Measurements from ENCODE around the gene AFM. TPM values are rescaled to one million over a fixed set of nuclear protein-coding genes. Genes with fewer than 3 reads are reported as not detected.
"Not testable (repeated sequence)": the region's sequence is repeated elsewhere in the genome, so short reads cannot be mapped to it uniquely, and the experiment has no call there.

AFM gene
- total RNA-seq, 5 donors from 2014 or later (not counting 1 experiment from before 2014, with no cell fraction given): 0.18 TPM; not detected in 4

GRCh38 chr4:73538162-73538561 is 56.6 kb downstream of the AFM start:
- peaks cover 0 to 3% of the 10 kb centered on the region in 2 donors for H3K27me3 Mint-ChIP-seq
- ChIA-PET CTCF (no interaction called here), POLR2A (no interaction called here)
- Histone ChIP-seq H3K4me1 (ENCODE audit: control insufficient read depth in 1 of 2, extremely low read depth in 1 of 2, insufficient read depth in 2 of 2, low read length in 2 of 2) (no peaks in the 10 kb centered on the region), H3K27me3 (replicated peaks in 1 of 2; ENCODE audit: control insufficient read depth in 2 of 2, extremely low read depth in 1 of 2, insufficient read depth in 2 of 2, low read length in 1 of 2) (no peaks in the 10 kb centered on the region), H3K36me3 (ENCODE audit: control insufficient read depth in 2 of 2, extremely low read depth in 1 of 2, insufficient read depth in 1 of 2, low read length in 1 of 2) (no peaks in the 10 kb centered on the region), H3K27ac (ENCODE audit: low read length) (no peak overlapping the region), H3K4me3 (ENCODE audit: control insufficient read depth in 1 of 2, extremely low read depth in 1 of 2, low read length in 1 of 2) (no peak overlapping the region), H3K9me3 (no peaks in the 10 kb centered on the region)
- no CpG with 5 or more reads among the region's 2 CpGs for WGBS (ENCODE audit: insufficient coverage)
- no peak for ATAC-seq (replicated peaks in 1 of 4)
- H3K36me3 Mint-ChIP-seq: no peaks in the 10 kb centered on the region
- DNase-seq: no peak
- no peak overlapping the region for H3K4me3 Mint-ChIP-seq
- no peaks in the 10 kb centered on the region for H3K9me3 Mint-ChIP-seq
- H3K4me1 Mint-ChIP-seq: no peaks in the 10 kb centered on the region
- H3K27ac Mint-ChIP-seq: no peak overlapping the region

DNA sequence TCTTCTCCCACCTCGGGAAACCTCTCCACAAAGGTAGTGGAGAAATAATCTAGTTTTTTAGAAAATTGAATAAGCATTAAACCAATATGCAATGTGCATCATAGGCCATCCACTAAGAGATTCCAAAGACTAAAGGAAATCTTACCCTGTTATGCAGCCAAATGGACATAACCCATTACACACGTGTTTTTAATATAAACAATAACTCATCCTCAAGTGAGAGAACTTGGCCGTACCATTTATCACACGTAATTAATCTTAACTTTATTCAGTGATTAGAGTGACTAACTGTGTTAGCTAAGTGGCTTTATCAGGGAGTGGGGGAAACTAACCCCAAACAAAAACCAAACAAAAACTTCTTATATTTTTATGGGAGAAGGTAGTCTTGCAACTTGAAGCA is 57.8 kb downstream of the AFM start:
- ChIA-PET POLR2A (no interaction called here), CTCF (no interaction called here)
- Mint-ChIP-seq H3K4me3 (no peak overlapping the region), H3K4me1 (no peaks in the 10 kb centered on the region), H3K9me3 (no peaks in the 10 kb centered on the region), H3K36me3 (no peaks in the 10 kb centered on the region), H3K27me3 (peaks cover 0 to 3% of the 10 kb centered on the region in 2 donors), H3K27ac (no peak overlapping the region)
- Histone ChIP-seq H3K4me3 (ENCODE audit: control insufficient read depth in 1 of 2, extremely low read depth in 1 of 2, low read length in 1 of 2) (no peak overlapping the region), H3K4me1 (ENCODE audit: control insufficient read depth in 1 of 2, extremely low read depth in 1 of 2, insufficient read depth in 2 of 2, low read length in 2 of 2) (no peaks in the 10 kb centered on the region), H3K36me3 (ENCODE audit: control insufficient read depth in 2 of 2, extremely low read depth in 1 of 2, insufficient read depth in 1 of 2, low read length in 1 of 2) (no peaks in the 10 kb centered on the region), H3K9me3 (no peaks in the 10 kb centered on the region), H3K27me3 (replicated peaks in 1 of 2; ENCODE audit: control insufficient read depth in 2 of 2, extremely low read depth in 1 of 2, insufficient read depth in 2 of 2, low read length in 1 of 2) (no peaks in the 10 kb centered on the region), H3K27ac (ENCODE audit: low read length) (no peak overlapping the region)
- no peak for ATAC-seq (replicated peaks in 1 of 4)
- no peak for DNase-seq
- no CpG with 5 or more reads among the region's 4 CpGs for WGBS (ENCODE audit: insufficient coverage)

DNA sequence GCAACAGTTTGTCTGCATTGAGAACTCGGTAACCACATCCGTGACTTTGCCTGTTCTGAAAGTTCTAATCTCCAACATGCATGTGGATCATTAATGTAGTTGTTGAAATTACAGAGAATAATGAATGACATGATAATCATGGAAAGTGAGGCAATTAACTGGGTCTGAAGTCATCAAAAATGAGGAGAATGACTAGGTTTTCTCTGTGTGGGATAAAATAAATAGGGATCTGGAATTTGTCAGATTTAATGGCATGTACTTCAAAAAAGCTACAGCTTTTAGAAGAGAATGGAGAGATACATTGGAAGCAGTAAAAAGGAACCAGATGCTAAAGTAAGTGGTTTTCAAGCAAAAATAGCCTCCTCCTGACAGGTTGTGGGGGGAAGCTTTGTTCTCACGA is 59.3 kb downstream of the AFM start:
- DNase-seq (no peak), ATAC-seq (replicated peaks in 1 of 4) (no peak)
- peaks cover 0 to 2% of the 10 kb centered on the region in 2 experiments for H3K27me3 ChIP-seq (replicated peaks in 1 of 2; ENCODE audit: control insufficient read depth in 2 of 2, extremely low read depth in 1 of 2, insufficient read depth in 2 of 2, low read length in 1 of 2)
- H3K36me3 ChIP-seq (ENCODE audit: control insufficient read depth in 2 of 2, extremely low read depth in 1 of 2, insufficient read depth in 1 of 2, low read length in 1 of 2): no peaks in the 10 kb centered on the region
- H3K27ac Mint-ChIP-seq: no peak overlapping the region
- no peaks in the 10 kb centered on the region for H3K9me3 Mint-ChIP-seq
- H3K4me1 Mint-ChIP-seq: no peaks in the 10 kb centered on the region
- H3K9me3 ChIP-seq: no peaks in the 10 kb centered on the region
- ChIA-PET CTCF (no interaction called here), POLR2A (no interaction called here)
- H3K27ac ChIP-seq (ENCODE audit: low read length): no peak overlapping the region
- H3K4me1 ChIP-seq (ENCODE audit: control insufficient read depth in 1 of 2, extremely low read depth in 1 of 2, insufficient read depth in 2 of 2, low read length in 2 of 2): no peaks in the 10 kb centered on the region
- H3K4me3 Mint-ChIP-seq: no peak overlapping the region
- whole genome bisulfite sequencing (ENCODE audit: insufficient coverage): 79% methylated on average over 2 of the region's 3 CpGs
- no peaks in the 10 kb centered on the region for H3K36me3 Mint-ChIP-seq
- H3K4me3 ChIP-seq (ENCODE audit: control insufficient read depth in 1 of 2, extremely low read depth in 1 of 2, low read length in 1 of 2): no peak overlapping the region
- H3K27me3 Mint-ChIP-seq: peaks cover 0 to 3% of the 10 kb centered on the region in 2 donors

- 58% methylated on average over 1 of the region's 3 CpGs for WGBS (ENCODE audit: insufficient coverage)
- CTCF ChIA-PET: no interaction called here
- no peak for ATAC-seq (replicated peaks in 1 of 4)
- POLR2A ChIA-PET: no interaction called here
- Histone ChIP-seq H3K4me3 (ENCODE audit: control insufficient read depth in 1 of 2, extremely low read depth in 1 of 2, low read length in 1 of 2) (no peak overlapping the region), H3K4me1 (ENCODE audit: control insufficient read depth in 1 of 2, extremely low read depth in 1 of 2, insufficient read depth in 2 of 2, low read length in 2 of 2) (no peaks in the 10 kb centered on the region), H3K9me3 (no peaks in the 10 kb centered on the region), H3K36me3 (ENCODE audit: control insufficient read depth in 2 of 2, extremely low read depth in 1 of 2, insufficient read depth in 1 of 2, low read length in 1 of 2) (no peaks in the 10 kb centered on the region), H3K27me3 (replicated peaks in 1 of 2; ENCODE audit: control insufficient read depth in 2 of 2, extremely low read depth in 1 of 2, insufficient read depth in 2 of 2, low read length in 1 of 2) (peaks cover 0 to 2% of the 10 kb centered on the region in 2 experiments), H3K27ac (ENCODE audit: low read length) (no peak overlapping the region)
- H3K4me3 Mint-ChIP-seq: no peak overlapping the region
- H3K27ac Mint-ChIP-seq: no peak overlapping the region
- H3K27me3 Mint-ChIP-seq: peaks cover 0 to 3% of the 10 kb centered on the region in 2 donors
- DNase-seq: no peak
- no peaks in the 10 kb centered on the region for H3K9me3 Mint-ChIP-seq
- no peaks in the 10 kb centered on the region for H3K4me1 Mint-ChIP-seq
- H3K36me3 Mint-ChIP-seq: no peaks in the 10 kb centered on the region
Observed at GRCh38 chr4:73541251-73541650, 59.7 kb downstream of the AFM start.

DNA sequence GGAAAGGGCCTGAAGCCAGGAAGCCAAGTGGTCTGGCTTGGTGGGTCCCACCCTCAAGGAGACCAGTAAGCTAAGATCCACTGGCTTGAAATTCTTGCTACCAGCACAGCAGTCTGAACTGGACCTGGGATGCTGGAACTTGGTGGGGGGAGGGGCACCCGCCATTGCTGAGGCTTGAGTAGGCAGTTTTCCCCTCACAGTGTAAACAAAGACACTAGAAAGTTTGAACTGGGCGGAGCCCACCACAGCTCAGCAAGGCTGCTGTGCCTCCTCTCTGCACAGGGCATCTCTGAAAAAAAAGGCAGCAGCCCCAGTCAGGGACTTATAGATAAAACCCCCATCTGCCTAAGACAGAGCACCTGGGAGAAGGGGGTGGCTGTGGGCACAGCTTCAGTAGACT is 63.1 kb downstream of the AFM start:
- DNase-seq: no peak
- Histone ChIP-seq H3K27ac (ENCODE audit: low read length) (no peak overlapping the region), H3K4me3 (ENCODE audit: control insufficient read depth in 1 of 2, extremely low read depth in 1 of 2, low read length in 1 of 2) (no peak overlapping the region), H3K27me3 (replicated peaks in 1 of 2; ENCODE audit: control insufficient read depth in 2 of 2, extremely low read depth in 1 of 2, insufficient read depth in 2 of 2, low read length in 1 of 2) (peaks cover 0 to 2% of the 10 kb centered on the region in 2 experiments), H3K36me3 (ENCODE audit: control insufficient read depth in 2 of 2, extremely low read depth in 1 of 2, insufficient read depth in 1 of 2, low read length in 1 of 2) (no peaks in the 10 kb centered on the region), H3K4me1 (ENCODE audit: control insufficient read depth in 1 of 2, extremely low read depth in 1 of 2, insufficient read depth in 2 of 2, low read length in 2 of 2) (no peaks in the 10 kb centered on the region), H3K9me3 (no peaks in the 10 kb centered on the region)
- Mint-ChIP-seq H3K4me1 (no peaks in the 10 kb centered on the region), H3K27ac (no peak overlapping the region), H3K9me3 (no peaks in the 10 kb centered on the region), H3K4me3 (no peak overlapping the region), H3K36me3 (no peaks in the 10 kb centered on the region), H3K27me3 (no peaks in the 10 kb centered on the region)
- POLR2A ChIA-PET: no interaction called here
- WGBS (ENCODE audit: insufficient coverage): no CpG with 5 or more reads among the region's 2 CpGs
- CTCF ChIA-PET: no interaction called here
- ATAC-seq (replicated peaks in 1 of 4): no peak

DNA sequence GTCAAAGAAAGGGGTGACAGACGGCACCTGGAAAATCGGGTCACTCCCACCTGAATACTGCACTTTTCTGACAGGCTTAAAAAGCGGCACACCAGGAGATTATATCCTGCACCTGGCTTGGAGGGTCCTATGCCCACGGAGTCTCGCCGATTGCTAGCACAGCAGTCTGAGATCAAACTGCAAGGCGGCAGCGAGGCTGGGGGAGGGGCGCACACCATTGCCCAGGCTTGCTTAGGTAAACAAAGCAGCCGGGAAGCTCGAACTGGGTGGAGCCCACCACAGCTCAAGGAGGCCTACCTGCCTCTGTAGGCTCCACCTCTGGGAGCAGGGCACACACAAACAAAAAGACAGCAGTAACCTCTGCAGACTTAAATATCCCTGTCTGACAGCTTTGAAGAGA is 69.3 kb downstream of the AFM start:
- H3K4me1 Mint-ChIP-seq; H3K27me3 ChIP-seq (replicated peaks in 1 of 2; ENCODE audit: control insufficient read depth in 2 of 2, extremely low read depth in 1 of 2, insufficient read depth in 2 of 2, low read length in 1 of 2); H3K4me1 ChIP-seq (ENCODE audit: control insufficient read depth in 1 of 2, extremely low read depth in 1 of 2, insufficient read depth in 2 of 2, low read length in 2 of 2); H3K9me3 Mint-ChIP-seq; H3K27me3 Mint-ChIP-seq; DNase-seq; H3K36me3 ChIP-seq (ENCODE audit: control insufficient read depth in 2 of 2, extremely low read depth in 1 of 2, insufficient read depth in 1 of 2, low read length in 1 of 2); H3K27ac Mint-ChIP-seq; H3K9me3 ChIP-seq; POLR2A ChIA-PET; H3K4me3 ChIP-seq (ENCODE audit: control insufficient read depth in 1 of 2, extremely low read depth in 1 of 2, low read length in 1 of 2); CTCF ChIA-PET; ATAC-seq (replicated peaks in 1 of 4); H3K4me3 Mint-ChIP-seq; H3K36me3 Mint-ChIP-seq; H3K27ac ChIP-seq (ENCODE audit: low read length): not testable (repeated sequence)
- WGBS (ENCODE audit: insufficient coverage): no CpG with 5 or more reads among the region's 11 CpGs
